Measurements from ENCODE around the gene CDH4.

Gene CDH4

DNA sequence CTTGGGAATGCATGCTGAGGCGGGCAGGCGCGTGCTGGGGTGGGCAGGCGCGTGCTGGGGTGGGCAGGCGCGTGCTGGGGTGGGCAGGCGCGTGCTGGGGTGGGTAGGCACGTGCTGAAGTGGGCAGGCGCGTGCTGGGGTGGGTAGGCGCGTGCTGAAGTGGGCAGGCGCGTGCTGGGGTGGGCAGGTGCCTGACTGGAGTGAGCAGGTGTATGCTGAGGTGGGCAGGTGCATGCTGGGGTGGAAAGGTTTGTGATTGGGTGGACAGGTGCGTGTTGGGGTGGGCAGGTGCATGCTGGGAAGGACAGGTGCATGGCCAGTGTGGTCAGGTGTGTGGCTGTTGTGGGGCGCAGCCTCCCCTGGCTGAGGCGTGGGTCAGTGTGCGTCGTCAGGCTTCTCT is 404.1 kb downstream of the CDH4 start:
- no peak for DNase-seq (ENCODE audit: low read depth)

DNA sequence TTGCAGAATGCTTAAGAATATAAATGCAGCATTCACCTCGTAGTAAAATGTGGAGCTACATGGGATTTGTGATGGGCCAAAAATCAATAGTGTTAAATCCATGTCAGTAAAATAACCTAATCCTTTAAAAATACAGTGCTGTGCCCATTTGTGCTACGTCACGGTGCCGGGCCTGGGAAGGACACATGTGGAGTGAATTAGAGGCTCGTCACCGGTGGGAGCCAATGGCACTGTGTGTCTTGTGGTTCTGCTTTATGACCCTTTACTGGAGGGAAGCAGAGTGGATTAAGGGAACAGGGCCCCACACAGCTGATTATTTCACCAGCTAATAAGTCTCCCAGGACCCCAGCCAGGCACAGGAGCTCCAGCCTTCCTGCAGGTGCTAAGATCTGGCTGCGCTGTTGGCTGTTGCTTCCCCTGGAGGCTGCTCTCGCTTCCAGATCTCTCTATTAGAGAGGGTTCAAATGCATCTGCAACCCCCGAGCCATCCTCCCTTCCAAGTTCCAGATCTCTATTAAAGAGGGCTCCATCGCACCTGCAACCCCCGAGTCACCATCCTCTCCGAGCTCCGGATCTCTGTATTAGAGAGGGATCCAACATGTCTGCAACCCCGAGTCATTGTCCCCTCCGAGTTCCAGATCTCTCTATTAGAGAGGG is 405.8 kb downstream of the CDH4 start:
- no peak for DNase-seq (ENCODE audit: low read depth)

DNA sequence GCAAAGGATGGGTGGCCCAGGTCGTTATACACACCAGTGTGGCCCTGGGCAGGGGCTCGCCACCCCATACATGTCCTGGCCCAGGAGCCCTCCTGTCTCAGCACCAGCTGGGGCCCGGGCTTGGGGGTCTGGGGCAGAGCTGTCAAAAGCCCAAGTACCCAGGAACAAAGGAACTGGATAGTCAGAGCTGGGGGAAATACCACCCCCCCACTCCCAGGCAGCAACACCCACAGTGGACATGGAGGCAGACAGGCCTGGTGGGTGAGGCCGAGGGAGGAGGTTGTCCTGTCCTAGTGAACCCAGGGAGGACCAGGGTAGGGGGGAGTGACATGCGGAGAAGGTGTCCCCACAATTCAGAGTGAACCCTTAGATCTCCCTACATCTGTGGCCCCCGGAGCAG is 406.5 kb downstream of the CDH4 start:
- no peak for DNase-seq (ENCODE audit: low read depth)

DNA sequence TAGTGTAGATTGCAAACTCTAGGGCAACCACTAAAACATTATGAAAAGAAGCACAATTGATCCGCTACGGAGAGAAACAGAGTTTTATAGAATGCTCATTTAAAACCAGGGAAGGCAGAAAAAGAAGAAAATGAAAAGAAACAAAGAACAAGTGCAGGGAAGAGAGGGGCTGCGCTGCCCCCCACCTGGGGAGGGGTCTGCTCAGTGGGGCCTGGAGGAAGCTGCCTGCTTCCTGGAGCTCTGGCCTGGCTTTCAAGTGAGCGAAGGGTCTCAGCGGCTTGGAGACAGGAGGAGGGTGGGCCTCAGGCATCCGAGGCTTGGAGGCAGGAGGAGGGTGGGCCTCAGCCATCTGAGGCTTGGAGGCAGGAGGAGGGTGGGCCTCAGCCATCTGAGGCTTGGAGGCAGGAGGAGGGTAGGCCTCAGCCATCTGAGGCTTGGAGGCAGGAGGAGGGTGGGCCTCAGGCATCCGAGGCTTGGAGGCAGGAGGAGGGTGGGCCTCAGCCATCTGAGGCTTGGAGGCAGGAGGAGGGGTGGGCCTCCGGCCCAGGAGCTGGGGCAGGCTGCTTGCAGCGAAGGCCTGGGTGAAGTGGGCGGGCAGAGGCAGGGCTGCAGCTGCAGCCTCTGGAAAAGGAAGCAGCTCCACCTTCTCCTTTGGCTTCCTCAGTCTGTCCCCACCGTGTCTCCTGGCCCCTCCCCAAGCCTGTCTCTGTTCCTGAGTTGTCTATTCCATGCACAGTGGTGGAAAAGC is 407.4 kb downstream of the CDH4 start:
- DNase-seq (ENCODE audit: low read depth) = no peak

DNA sequence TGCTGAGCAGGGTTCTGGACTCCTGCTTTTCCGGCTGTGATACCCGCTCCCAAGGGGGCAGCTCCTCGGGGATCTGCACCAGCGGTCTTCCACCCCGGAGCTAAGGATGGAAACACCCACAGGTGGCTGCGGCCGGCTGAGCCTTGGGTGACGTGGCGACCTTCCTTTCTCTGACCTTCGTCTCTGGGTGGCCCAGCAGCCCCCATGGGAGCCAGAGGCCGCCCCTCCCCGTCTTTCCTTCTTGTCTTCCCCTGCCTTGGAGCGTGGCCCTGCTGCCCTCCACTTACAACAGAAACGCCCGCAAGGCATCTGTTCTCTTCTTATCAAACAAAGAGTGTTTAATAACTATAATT is 407.9 kb downstream of the CDH4 start:
- no peak for DNase-seq (ENCODE audit: low read depth)

DNA sequence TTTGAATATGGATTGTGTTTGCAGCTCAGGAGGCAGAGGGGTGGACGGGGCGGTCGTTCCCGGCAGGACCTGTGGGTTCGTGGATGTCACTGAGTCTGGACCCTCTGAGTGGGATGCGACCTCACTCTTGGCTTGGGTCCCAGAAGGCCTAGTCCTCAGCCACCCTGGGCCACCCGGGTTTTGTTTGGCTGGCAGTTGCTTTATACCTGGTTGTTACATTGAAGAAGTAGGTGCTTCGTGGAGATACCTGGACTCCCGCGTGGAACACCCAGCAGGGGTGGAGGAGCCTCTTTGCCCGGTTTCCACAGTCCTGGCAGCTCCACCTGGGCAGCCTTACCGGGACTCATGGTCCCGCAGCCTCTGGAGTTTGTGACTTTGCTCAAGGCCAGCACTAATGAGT is 408.5 kb downstream of the CDH4 start:
- DNase-seq (ENCODE audit: low read depth) = no peak

DNA sequence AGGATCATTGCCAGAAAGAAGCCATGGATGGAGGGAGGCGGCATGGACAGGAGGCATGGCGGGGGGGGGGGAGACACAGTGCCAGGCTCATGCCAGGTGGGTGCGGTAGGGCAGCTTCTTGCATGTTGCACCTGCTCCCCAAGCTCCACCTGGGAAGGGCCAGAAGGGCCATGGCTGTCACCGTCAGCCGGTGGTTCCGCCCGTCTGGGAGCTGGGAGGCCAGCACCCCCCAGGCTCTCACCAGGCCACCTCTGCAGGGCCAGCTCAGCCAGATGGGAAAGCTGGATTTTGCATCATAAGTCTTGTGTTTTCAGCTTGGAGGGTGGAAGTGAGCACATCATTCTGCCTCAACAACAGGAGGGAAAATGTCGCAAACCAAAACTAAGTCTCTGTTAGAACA is 409.0 kb downstream of the CDH4 start:
- no peak for DNase-seq (ENCODE audit: low read depth)

- DNase-seq (ENCODE audit: low read depth) = no peak
These were observed 409.5 kb downstream of the CDH4 start for GRCh38 chr20:61661583-61661982.

- DNase-seq (ENCODE audit: low read depth) = no peak
These were observed 410.3 kb downstream of the CDH4 start for GRCh38 chr20:61662226-61662967.

- no peak for DNase-seq (ENCODE audit: low read depth)
These were observed 410.9 kb downstream of the CDH4 start for GRCh38 chr20:61662968-61663331.

- DNase-seq (ENCODE audit: low read depth) = no peak
These were observed 411.7 kb downstream of the CDH4 start for GRCh38 chr20:61663521-61664425.

GRCh38 chr20:61664556-61665320 is 412.7 kb downstream of the CDH4 start:
- no peak for DNase-seq (ENCODE audit: low read depth)

GRCh38 chr20:61665528-61666470 is 413.7 kb downstream of the CDH4 start:
- no peak for DNase-seq (ENCODE audit: low read depth)

DNA sequence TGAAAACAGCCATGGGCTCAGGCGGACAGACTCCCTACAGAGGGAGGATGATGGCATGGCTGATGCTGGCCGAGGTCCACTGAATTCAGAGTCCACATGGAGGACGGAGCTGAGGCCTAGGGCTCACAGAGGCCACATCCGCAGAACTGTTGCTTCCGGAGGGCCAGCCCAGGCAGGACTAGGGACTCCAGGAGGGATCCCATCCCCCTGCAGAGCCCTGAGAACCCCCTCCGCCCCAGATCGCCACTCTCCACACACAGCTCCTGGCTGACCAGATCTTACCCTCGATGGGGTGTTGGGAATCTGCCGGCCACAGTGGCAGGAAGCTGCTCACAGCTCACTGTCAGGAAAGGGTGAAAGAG is 414.4 kb downstream of the CDH4 start:
- no peak for DNase-seq (ENCODE audit: low read depth)

GRCh38 chr20:61667056-61667792 is 415.2 kb downstream of the CDH4 start:
- no peak for DNase-seq (ENCODE audit: low read depth)

DNA sequence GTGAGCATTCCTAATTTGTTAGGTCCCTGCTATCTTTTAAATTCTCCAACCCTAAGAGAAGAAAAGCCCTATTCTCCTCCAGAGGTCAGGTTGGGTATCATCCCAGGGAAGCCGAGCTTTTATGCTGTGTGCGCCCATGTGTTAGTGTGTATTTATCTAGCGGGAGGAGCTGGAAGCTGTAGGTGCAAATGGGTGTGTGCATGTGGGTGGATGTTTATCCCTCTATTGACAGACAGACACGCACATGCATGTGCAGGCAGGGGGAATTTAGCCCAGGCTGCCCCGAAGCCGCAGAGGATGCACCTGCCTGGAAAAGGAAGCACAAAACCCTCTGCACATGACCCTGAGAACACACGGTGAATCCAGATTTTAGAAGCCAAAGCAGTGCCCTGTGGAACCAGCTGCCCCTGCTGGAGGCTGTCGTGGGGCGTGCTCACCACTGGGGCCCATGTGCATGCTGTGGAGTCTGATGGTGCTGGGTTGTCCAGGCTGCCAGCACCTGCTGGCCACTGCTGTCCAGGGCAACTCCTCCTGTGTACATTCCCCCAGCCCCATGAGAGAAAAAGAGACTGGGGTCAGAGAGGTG is 416.1 kb downstream of the CDH4 start:
- no peak for DNase-seq (ENCODE audit: low read depth)

- no peak for DNase-seq (ENCODE audit: low read depth)
These were observed 416.9 kb downstream of the CDH4 start for GRCh38 chr20:61668771-61669503.

DNA sequence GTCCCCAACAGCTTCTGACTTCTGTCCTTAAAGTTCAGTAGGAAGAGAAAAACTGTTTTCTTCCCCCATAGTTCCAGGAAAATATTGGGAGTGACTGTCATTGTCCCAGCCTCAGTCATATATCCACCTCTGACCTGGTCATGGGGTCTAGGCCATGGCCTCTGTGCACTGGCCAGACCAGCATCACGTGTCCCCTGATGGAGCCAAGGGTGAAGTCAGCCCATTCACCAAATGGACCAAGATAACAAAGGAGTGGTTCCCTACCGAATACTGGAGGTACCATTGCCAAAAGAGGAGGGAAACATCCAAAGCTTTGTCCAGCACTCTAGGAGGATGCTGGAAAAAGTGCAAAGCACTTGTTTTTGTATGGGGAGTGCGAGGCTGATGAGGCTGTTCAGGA is 418.2 kb downstream of the CDH4 start:
- no peak for DNase-seq (ENCODE audit: low read depth)

DNA sequence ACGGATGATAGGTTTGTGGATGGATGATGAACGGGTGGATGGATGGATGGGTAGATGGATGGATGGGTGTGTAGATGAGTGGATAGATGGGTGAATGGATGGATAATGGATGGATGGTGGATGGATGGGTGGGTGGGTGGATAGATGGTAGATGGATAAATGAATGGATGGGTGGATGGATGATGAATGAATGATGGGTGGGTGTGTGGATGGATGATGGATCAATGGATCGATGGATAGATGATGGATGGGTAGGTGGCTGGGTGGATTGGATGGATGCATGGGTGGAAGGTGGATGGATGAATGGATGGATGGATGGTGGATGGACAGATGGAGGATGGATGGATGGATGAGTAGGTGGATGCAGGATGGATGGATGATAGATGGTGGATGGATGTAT is 419.5 kb downstream of the CDH4 start:
- no peak for DNase-seq (ENCODE audit: low read depth)
